ENCODE data around the gene ADAMTS13.

DNA sequence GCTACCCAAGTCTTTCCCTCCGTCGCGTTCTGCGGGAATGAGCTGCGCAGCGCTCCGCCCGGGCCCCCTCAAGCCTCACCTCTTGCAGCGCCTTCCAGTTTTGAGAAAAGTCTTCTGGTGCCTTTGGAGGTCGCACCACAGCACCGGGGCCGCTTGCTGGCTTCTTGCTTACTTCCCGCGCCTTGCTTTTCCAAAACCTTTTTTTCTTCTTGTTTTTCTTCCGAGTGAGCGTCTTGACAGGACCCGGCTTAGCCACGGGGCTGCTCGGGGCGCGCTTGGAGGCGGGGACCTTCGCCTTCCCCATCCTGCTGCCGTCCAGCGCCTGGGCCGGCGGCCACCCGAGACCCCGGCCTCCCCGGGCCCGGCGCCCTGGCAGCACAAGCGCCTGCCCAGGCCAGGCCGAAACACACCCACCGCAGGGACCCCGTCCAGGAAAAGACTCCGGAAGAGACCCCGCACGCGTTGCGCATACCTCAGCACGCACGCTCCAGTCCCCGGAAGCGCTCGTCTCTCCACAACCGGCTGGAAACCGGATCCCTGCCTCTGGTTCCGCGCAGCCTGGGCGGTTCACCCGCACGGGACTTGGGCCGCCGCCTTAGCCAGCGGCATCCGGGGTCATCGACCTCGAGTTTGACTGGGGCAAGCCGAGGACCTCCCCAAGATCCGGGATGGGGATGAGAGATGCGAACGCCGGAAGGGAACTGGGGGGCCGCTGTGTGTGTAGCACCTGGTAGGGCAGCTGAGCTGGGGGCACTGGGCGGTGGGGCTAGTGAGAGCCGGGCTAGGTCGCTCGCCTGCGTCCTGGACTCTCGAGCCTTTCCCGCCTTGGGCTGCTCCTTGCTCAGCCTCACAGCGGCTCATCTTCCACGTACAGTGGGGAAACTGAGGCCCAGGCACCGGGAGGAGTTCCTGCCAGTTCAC is 4.4 kb upstream of the ADAMTS13 start, which contains the start of gene REXO4:
- TF ChIP-seq RXRA (IDR thresholded peaks at IDR 0.05) (peak; percentile 96 to 98), HNF4A (conservative IDR thresholded peaks at IDR 0.05) (peak in 1 of 2 donors; percentile 32), TAF1 (conservative IDR thresholded peaks at IDR 0.05) (no peak), JUND (IDR thresholded peaks at IDR 0.05) (no peak)
- TF ChIP-seq, protein P1, sequence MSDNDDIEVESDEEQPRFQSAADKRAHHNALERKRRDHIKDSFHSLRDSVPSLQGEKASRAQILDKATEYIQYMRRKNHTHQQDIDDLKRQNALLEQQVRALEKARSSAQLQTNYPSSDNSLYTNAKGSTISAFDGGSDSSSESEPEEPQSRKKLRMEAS (IDR thresholded peaks at IDR 0.05), result peak; percentile 89
- TF ChIP-seq, protein P2, sequence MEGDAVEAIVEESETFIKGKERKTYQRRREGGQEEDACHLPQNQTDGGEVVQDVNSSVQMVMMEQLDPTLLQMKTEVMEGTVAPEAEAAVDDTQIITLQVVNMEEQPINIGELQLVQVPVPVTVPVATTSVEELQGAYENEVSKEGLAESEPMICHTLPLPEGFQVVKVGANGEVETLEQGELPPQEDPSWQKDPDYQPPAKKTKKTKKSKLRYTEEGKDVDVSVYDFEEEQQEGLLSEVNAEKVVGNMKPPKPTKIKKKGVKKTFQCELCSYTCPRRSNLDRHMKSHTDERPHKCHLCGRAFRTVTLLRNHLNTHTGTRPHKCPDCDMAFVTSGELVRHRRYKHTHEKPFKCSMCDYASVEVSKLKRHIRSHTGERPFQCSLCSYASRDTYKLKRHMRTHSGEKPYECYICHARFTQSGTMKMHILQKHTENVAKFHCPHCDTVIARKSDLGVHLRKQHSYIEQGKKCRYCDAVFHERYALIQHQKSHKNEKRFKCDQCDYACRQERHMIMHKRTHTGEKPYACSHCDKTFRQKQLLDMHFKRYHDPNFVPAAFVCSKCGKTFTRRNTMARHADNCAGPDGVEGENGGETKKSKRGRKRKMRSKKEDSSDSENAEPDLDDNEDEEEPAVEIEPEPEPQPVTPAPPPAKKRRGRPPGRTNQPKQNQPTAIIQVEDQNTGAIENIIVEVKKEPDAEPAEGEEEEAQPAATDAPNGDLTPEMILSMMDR (IDR thresholded peaks at IDR 0.05; ENCODE audit: low read depth, low read length, missing input control), result no peak

All from liver (tissue), 3 donors.